ENCODE results near the gene RABL2B. TPM values are rescaled to one million over a fixed set of nuclear protein-coding genes. Genes with fewer than 3 reads are reported as not detected.

Gene RABL2B
- total and polyA plus RNA-seq, 12 donors = 4.7 to 11.6 (median 7.4) TPM

- peaks cover 0 to 61% (median 7%) of the 10 kb centered on the region in 9 donors for H3K36me3 ChIP-seq
- no peaks in the 10 kb centered on the region for H3K9me3 ChIP-seq
- DNase-seq (no peak), ATAC-seq (no peak)
- H3K27ac ChIP-seq = no peak overlapping the region
- intact Hi-C loops (cut with DNase I) = no loop called here
- H3K27me3 ChIP-seq = peaks cover 0 to 29% (median 21%) of the 10 kb centered on the region in 7 donors
- no peak for TF ChIP-seq CTCF (IDR thresholded peaks at IDR 0.05)
- no peak overlapping the region for H3K4me3 ChIP-seq
- peaks cover 0 to 40% (median 29%) of the 10 kb centered on the region in 9 donors for H3K4me1 ChIP-seq
- 83 to 94% methylated on average over 10 of the region's 10 CpGs for WGBS, 2 donors
Measured at GRCh38 chr22:50717709-50718351, 65.6 kb downstream of the RABL2B start.

Other genes starting within 250 kb of the RABL2B start
- gene KLHDC7B, start 237.7 kb downstream of the RABL2B start, total RNA-seq = 1 to 10 TPM in 1 of 10 donors, under 1 TPM in 3, not detected in 6; 0.11 to 1.3 (median 0.18) TPM
- gene KLHDC7B, start 237.7 kb downstream of the RABL2B start, polyA plus RNA-seq = under 1 TPM in 1 of 2 donors, not detected in 1; 0.10 TPM
- gene SYCE3, start 220.7 kb downstream of the RABL2B start, total RNA-seq = under 1 TPM in 2 of 10 donors, not detected in 8; 0.74 to 0.90 TPM
- not detected for gene SYCE3, start 220.7 kb downstream of the RABL2B start, polyA plus RNA-seq
- 100 to 1,000 TPM; 135 to 487 (median 415) TPM for gene CPT1B, start 205.2 kb downstream of the RABL2B start, total RNA-seq
- 100 to 1,000 TPM in 1 of 2 donors, 10 to 100 TPM in 1; 61.2 to 351 TPM for gene CPT1B, start 205.2 kb downstream of the RABL2B start, polyA plus RNA-seq
- gene CHKB, start 200.8 kb downstream of the RABL2B start, total RNA-seq = 10 to 100 TPM; 31.7 to 60.1 (median 39.9) TPM
- 100 to 1,000 TPM in 1 of 2 donors, 10 to 100 TPM in 1; 27.1 to 251 TPM for gene CHKB, start 200.8 kb downstream of the RABL2B start, polyA plus RNA-seq
- under 1 TPM; 0.08 to 0.52 (median 0.27) TPM for gene MAPK8IP2, start 182.8 kb downstream of the RABL2B start, total RNA-seq
- under 1 TPM; 0.22 to 0.49 TPM for gene MAPK8IP2, start 182.8 kb downstream of the RABL2B start, polyA plus RNA-seq
- 10 to 100 TPM; 19.6 to 33.3 (median 26.0) TPM for gene ARSA, start 155.5 kb downstream of the RABL2B start, total RNA-seq
- 10 to 100 TPM; 17.5 to 62.3 TPM for gene ARSA, start 155.5 kb downstream of the RABL2B start, polyA plus RNA-seq
- 10 to 100 TPM; 19.9 to 36.9 (median 24.7) TPM for gene SHANK3, start 110.8 kb downstream of the RABL2B start, total RNA-seq
- gene SHANK3, start 110.8 kb downstream of the RABL2B start, polyA plus RNA-seq = 10 to 100 TPM; 14.3 to 59.8 TPM
- 1 to 10 TPM in 1 of 10 donors, under 1 TPM in 8, not detected in 1; 0.28 to 1.1 (median 0.50) TPM for gene ACR, start 45.4 kb downstream of the RABL2B start, total RNA-seq
- gene ACR, start 45.4 kb downstream of the RABL2B start, polyA plus RNA-seq = under 1 TPM; 0.13 to 0.66 TPM

Data from heart right ventricle (tissue), 16 donors.